DMS 273 (cell line): ENCODE results near the gene NAGLU.
A peak's percentile ranks its signal among the peaks of the same experiment; 100 is the strongest.
"Not testable (repeated sequence)": the region's sequence is repeated elsewhere in the genome, so short reads cannot be mapped to it uniquely, and the experiment has no call there.

Experiments used
- DNase-seq: peaks from one replicate; lab custom pipeline; 2025; ENCODE audit not compliant: unreplicated experiment; lab: John Stamatoyannopoulos, UW

NAGLU gene

GRCh38 chr17:42543190-42544079, 7.4 kb downstream of the NAGLU start:
- no peak for DNase-seq

GRCh38 chr17:42544874-42545283, 8.8 kb downstream of the NAGLU start:
- no peak for DNase-seq

- not testable (repeated sequence) for DNase-seq
These were observed 9.9 kb downstream of the NAGLU start for GRCh38 chr17:42545755-42546505.

GRCh38 chr17:42547001-42547461, 11.0 kb downstream of the NAGLU start:
- peak; percentile 42 for DNase-seq

GRCh38 chr17:42547698-42548069, 11.6 kb downstream of the NAGLU start:
- DNase-seq, result no peak

GRCh38 chr17:42548070-42548837, 12.2 kb downstream of the NAGLU start:
- DNase-seq, result peak; percentile 84

- DNase-seq, result no peak
These were observed 13.1 kb downstream of the NAGLU start for GRCh38 chr17:42548993-42549755.

GRCh38 chr17:42552736-42553135, 16.7 kb downstream of the NAGLU start, which contains the start of gene HSD17B1:
Gene HSD17B1, plus strand, starts transcription at chr17:42552923. Its CDS starts 11 bp downstream, at chr17:42552934.
- not testable (repeated sequence) for DNase-seq

GRCh38 chr17:42553161-42553818, 17.2 kb downstream of the NAGLU start:
- DNase-seq, result no peak

GRCh38 chr17:42553866-42554249, 17.8 kb downstream of the NAGLU start:
- peak; percentile 38 for DNase-seq

- DNase-seq, result peak; percentile 87
These were observed 18.4 kb downstream of the NAGLU start for GRCh38 chr17:42554250-42555121.

GRCh38 chr17:42555122-42555622, 19.1 kb downstream of the NAGLU start:
- DNase-seq, result no peak

- peak; percentile 24 for DNase-seq
These were observed 20.0 kb downstream of the NAGLU start for GRCh38 chr17:42555961-42556617.

- DNase-seq, result peak; percentile 27
These were observed 23.0 kb downstream of the NAGLU start for GRCh38 chr17:42559075-42559474.

- DNase-seq, result no peak
These were observed 24.2 kb downstream of the NAGLU start for GRCh38 chr17:42560246-42560645.

- peak; percentile 94 for DNase-seq
These were observed 25.9 kb downstream of the NAGLU start, which contains the start of gene COASY for GRCh38 chr17:42561897-42562387. Gene COASY, plus strand, starts transcription at chr17:42562148. Its CDS starts 475 bp downstream, at chr17:42562623.

- DNase-seq, result peak; percentile 55
These were observed 26.5 kb downstream of the NAGLU start for GRCh38 chr17:42562388-42563142.
